ENCODE data around the gene BPNT1. TPM values are rescaled to one million over a fixed set of nuclear protein-coding genes. Genes with fewer than 3 reads are reported as not detected.
"Not testable (repeated sequence)": the region's sequence is repeated elsewhere in the genome, so short reads cannot be mapped to it uniquely, and the experiment has no call there.

BPNT1 gene
- polyA plus RNA-seq, 1 experiment, result 28.8 TPM

DNA sequence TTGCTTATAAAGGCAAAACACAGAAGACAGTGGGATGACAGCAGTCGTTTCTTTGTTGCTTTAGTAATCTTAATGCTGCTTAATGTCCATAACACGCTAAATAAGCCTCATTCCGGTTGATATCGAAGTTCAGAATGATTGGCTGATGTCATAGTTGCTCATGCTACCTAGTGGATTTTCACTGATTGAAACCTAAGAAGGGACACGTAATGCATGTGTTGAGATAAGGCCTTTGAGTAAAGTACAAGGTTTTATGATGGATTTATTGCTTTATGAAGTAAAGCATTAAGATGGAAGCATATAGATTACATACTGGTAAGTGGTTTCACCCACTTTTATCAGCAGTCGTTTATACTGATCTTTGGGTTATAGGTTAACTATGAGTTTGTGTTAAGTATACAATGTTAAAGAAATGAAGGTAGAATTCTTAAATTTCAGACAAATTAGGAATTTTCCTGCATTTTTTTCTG lies 29.5 kb upstream of the BPNT1 start:
- POLR2A ChIA-PET, result no interaction called here
- Histone ChIP-seq H3K4me3 (ENCODE audit: low read depth, low read length) (no peak overlapping the region), H3K27me3 (ENCODE audit: control insufficient read depth, insufficient read depth, low read length) (no peaks in the 10 kb centered on the region), H3K36me3 (ENCODE audit: control insufficient read depth, insufficient read depth, low read length) (no peaks in the 10 kb centered on the region)
- DNase-seq (ENCODE audit: low read depth), result no peak
- CTCF ChIA-PET, result no interaction called here
- TF ChIP-seq, protein P1, sequence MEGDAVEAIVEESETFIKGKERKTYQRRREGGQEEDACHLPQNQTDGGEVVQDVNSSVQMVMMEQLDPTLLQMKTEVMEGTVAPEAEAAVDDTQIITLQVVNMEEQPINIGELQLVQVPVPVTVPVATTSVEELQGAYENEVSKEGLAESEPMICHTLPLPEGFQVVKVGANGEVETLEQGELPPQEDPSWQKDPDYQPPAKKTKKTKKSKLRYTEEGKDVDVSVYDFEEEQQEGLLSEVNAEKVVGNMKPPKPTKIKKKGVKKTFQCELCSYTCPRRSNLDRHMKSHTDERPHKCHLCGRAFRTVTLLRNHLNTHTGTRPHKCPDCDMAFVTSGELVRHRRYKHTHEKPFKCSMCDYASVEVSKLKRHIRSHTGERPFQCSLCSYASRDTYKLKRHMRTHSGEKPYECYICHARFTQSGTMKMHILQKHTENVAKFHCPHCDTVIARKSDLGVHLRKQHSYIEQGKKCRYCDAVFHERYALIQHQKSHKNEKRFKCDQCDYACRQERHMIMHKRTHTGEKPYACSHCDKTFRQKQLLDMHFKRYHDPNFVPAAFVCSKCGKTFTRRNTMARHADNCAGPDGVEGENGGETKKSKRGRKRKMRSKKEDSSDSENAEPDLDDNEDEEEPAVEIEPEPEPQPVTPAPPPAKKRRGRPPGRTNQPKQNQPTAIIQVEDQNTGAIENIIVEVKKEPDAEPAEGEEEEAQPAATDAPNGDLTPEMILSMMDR (IDR thresholded peaks at IDR 0.05; ENCODE audit: insufficient read depth, low read depth, low read length), result no peak

DNA sequence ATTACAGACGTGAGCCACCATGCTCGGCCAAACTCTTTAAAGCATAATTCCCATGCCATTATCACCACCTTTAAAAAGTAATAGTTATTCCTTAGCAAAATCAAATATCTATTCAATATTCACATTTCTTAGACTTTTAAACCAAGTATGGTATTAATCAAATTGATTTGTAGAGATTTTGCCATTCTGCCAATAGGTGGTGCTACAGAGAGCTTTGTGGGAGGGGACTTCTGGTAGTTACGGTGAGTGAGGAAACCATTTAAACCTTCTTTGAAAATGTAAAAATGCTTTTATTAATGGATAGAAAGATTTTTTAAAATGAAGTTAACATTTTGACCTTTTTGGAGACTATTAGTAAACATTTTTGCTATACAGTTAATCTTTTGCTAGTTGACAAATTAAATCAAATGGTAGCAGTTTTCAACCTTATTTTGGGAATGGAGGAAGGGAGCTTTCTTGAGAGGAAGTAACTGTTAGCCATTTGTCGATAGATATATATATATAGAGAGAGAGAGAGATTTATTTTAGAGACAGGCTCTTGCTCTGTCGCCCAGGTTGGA lies 23.6 kb upstream of the BPNT1 start:
- Histone ChIP-seq H3K4me3 (ENCODE audit: low read depth, low read length) (no peak overlapping the region), H3K27me3 (ENCODE audit: control insufficient read depth, insufficient read depth, low read length) (no peaks in the 10 kb centered on the region), H3K36me3 (ENCODE audit: control insufficient read depth, insufficient read depth, low read length) (peaks cover 2% of the 10 kb centered on the region; the same call in 1 of the 2 replicates)
- no peak for DNase-seq (ENCODE audit: low read depth)
- ChIA-PET POLR2A (no interaction called here), CTCF (interaction anchor here (1.1 to 1.5 kb wide), 4 partner anchors 8 to 23 kb away, joined by 3 to 5 read pairs (median 4); partner anchors contain the start of gene BPNT1)
- TF ChIP-seq, protein P1 (IDR thresholded peaks at IDR 0.05; ENCODE audit: insufficient read depth, low read depth, low read length), result peak; percentile 48

DNA sequence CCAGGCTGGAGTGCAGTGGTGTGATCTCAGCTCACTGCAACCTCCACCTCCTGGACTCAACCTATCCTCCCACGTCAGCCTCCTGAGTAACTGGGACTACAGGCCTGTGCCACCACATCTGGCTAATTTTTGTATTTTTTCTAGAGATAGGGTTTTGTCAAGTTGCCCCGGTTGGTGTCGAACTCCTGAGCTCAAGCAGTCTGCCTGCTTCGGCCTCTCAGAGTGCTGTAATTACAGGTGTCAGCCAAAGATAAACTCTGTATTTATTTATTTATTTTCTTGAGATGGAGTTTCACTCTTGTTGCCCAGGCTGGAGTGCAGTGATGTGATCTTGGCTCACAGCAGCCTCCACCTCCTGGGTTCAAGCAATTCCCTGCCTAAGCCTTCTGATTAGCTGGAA lies 23.0 kb upstream of the BPNT1 start:
- DNase-seq (ENCODE audit: low read depth); H3K27me3 ChIP-seq (ENCODE audit: control insufficient read depth, insufficient read depth, low read length); POLR2A ChIA-PET; H3K36me3 ChIP-seq (ENCODE audit: control insufficient read depth, insufficient read depth, low read length); H3K4me3 ChIP-seq (ENCODE audit: low read depth, low read length): not testable (repeated sequence)
- CTCF ChIA-PET, result interaction anchor here (1.1 to 1.5 kb wide), 4 partner anchors 7 to 23 kb away, joined by 3 to 5 read pairs (median 4); partner anchors contain the start of gene BPNT1

DNA sequence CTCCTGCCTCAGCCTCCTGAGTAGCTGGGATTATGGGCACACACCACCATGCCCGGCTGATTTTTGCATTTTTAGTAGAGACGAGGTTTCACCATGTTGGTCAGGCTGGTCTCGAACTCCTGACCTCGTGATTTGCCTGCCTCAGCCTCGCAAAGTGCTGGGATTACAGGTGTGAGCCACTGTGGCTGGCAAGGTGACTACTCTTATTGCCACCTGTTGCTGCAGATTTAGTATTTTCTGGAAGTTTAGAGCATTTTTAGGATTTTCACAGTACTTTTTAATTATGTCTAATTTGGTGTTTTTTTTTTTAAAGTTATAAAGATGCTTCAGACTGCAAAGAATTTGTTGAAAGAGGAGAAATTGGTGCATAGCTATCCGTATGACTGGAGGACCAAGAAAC lies 20.9 kb upstream of the BPNT1 start:
- DNase-seq (ENCODE audit: low read depth); CTCF ChIA-PET; H3K36me3 ChIP-seq (ENCODE audit: control insufficient read depth, insufficient read depth, low read length); H3K4me3 ChIP-seq (ENCODE audit: low read depth, low read length); POLR2A ChIA-PET; H3K27me3 ChIP-seq (ENCODE audit: control insufficient read depth, insufficient read depth, low read length): not testable (repeated sequence)

DNA sequence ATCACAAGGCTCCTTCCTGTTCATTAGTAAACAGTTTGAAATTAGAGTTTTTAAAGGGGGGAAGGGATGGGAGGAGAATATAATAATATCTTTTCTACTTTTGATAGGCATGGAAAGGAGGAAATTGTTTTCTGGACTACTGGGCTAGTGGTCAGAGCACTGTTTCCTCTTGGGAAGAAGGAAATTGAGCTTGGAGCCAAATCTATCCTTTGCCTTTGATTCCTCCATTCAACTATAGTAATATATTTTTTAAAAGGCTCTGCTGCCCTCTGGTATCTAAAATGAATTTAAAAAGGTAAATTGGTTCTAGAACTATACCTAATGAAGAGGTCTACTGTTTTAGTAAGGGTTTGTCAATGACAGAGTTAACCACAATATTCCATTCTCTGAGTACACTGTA lies 10.2 kb upstream of the BPNT1 start:
- Histone ChIP-seq H3K27me3 (ENCODE audit: control insufficient read depth, insufficient read depth, low read length) (no peaks in the 10 kb centered on the region), H3K36me3 (ENCODE audit: control insufficient read depth, insufficient read depth, low read length) (peaks cover 6% of the 10 kb centered on the region), H3K4me3 (ENCODE audit: low read depth, low read length) (no peak overlapping the region)
- CTCF ChIA-PET, result interaction anchor here (1.6 kb wide), 1 partner anchor 10 kb away, joined by 4 read pairs; no protein-coding TSS in a partner anchor
- no peak for DNase-seq (ENCODE audit: low read depth)
- POLR2A ChIA-PET, result no interaction called here
- TF ChIP-seq, protein P1 (IDR thresholded peaks at IDR 0.05; ENCODE audit: insufficient read depth, low read depth, low read length), result no peak

DNA sequence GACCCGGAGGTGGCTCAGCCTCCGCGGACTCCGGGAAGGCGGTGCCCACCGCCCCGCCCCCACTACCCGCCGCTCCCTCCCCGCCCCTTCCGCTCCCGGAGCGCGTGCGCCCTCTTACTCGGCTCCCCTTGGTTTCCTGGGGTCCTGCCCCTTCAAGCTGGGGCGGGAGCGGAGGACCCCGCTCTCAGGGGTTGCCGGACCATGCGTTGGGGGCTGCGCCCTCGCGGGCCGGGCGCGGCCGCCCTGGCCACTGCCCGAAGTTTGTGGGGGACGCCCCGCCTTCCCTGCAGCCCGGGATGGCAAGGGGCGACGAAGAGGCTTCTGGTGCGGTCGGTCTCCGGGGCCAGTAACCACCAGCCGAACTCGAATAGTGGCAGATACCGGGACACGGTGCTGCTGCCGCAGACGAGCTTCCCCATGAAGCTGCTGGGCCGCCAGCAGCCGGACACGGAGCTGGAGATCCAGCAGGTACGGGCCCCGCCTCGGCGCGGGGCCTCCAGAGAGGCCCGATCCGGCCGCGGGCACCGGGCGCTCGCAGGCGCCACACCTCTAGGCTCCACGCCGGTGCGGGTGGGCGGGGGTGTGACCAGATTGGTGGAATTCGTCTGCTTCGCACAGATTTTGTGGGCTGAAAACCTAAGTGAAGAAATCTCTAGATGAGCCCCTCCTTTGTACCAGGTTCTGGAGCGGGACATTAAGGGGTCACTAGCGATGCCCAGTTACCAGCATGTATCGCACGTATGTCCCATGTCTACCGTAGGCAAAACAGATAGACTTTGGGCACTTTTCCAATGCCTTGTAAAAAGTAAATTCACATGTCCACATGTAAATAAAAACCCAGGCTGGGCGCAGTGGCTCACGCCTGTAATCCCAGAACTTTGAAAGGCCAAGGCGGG lies 4.7 kb upstream of the BPNT1 start, which contains the start of gene IARS2:
Gene IARS2, plus strand, starts transcription at position 117 of the 896 bp plus-strand sequence. Its CDS starts 85 bp downstream, at position 202.
- POLR2A ChIA-PET, result interaction anchor here (0.7 kb wide), 1 partner anchor 785 kb away, joined by 3 read pairs; the partner anchor contains the start of gene HLX
- Histone ChIP-seq H3K4me3 (ENCODE audit: low read depth, low read length) (peak within 1 kb of the TSS; percentile 88), H3K36me3 (ENCODE audit: control insufficient read depth, insufficient read depth, low read length) (peaks cover 3% of the 10 kb centered on the region; the same call in 1 of the 2 replicates), H3K27me3 (ENCODE audit: control insufficient read depth, insufficient read depth, low read length) (no peaks in the 10 kb centered on the region)
- CTCF ChIA-PET, result interaction anchor here (0.5 to 0.9 kb wide), 3 partner anchors 11 to 684 kb away, joined by 3 read pairs; no protein-coding TSS in a partner anchor
- TF ChIP-seq, protein P1 (IDR thresholded peaks at IDR 0.05; ENCODE audit: insufficient read depth, low read depth, low read length), result no peak
- no peak for DNase-seq (ENCODE audit: low read depth)
